Stimulated activated CD8-positive, alpha-beta memory T cell treated with anti-CD3 and anti-CD28 coated beads, Interleukin-2, amount 100 ng/mL, for 1 hour (primary cell): ENCODE measurements around the gene HPSE2.

Source experiments
- DNase-seq, 2 donors: peaks; one replicate each; pipeline ENCODE4 v3.0.0-alpha.2; 2020; ENCODE audit warnings: low read depth in 2 of 2

Gene HPSE2

GRCh38 chr10:98833542-98833941 lies 402.1 kb downstream of the HPSE2 start:
- no peak for DNase-seq

GRCh38 chr10:98832738-98833137 lies 402.9 kb downstream of the HPSE2 start:
- no peak for DNase-seq

- DNase-seq = no peak
Observed at GRCh38 chr10:98832196-98832595, 403.5 kb downstream of the HPSE2 start.

- DNase-seq = no peak
Observed at GRCh38 chr10:98831391-98831790, 404.3 kb downstream of the HPSE2 start.

- no peak for DNase-seq
Observed at GRCh38 chr10:98825741-98826140, 409.9 kb downstream of the HPSE2 start.

- no peak for DNase-seq
Observed at GRCh38 chr10:98817396-98817795, 418.3 kb downstream of the HPSE2 start.

GRCh38 chr10:98815039-98815885 lies 420.4 kb downstream of the HPSE2 start:
- no peak for DNase-seq

- DNase-seq = no peak
Observed at GRCh38 chr10:98814470-98814869, 421.2 kb downstream of the HPSE2 start.

GRCh38 chr10:98808282-98808892 lies 427.3 kb downstream of the HPSE2 start:
- no peak for DNase-seq

- DNase-seq = no peak
Observed at GRCh38 chr10:98800263-98800662, 435.4 kb downstream of the HPSE2 start.

GRCh38 chr10:98795467-98795866 lies 440.2 kb downstream of the HPSE2 start:
- DNase-seq = no peak

- DNase-seq = no peak
Observed at GRCh38 chr10:98790817-98791216, 444.8 kb downstream of the HPSE2 start.

GRCh38 chr10:98778277-98778759 lies 457.3 kb downstream of the HPSE2 start:
- DNase-seq = no peak

- no peak for DNase-seq
Observed at GRCh38 chr10:98758463-98758862, 477.2 kb downstream of the HPSE2 start.

- no peak for DNase-seq
Observed at GRCh38 chr10:98748298-98748697, 487.4 kb downstream of the HPSE2 start.

- DNase-seq = no peak
Observed at GRCh38 chr10:98745645-98746044, 490.0 kb downstream of the HPSE2 start.

- no peak for DNase-seq
Observed at GRCh38 chr10:98720551-98720950, 515.1 kb downstream of the HPSE2 start.

- DNase-seq = no peak
Observed at GRCh38 chr10:98713586-98713985, 522.1 kb downstream of the HPSE2 start.

- no peak for DNase-seq
Observed at GRCh38 chr10:98696516-98696915, 539.1 kb downstream of the HPSE2 start.

- no peak for DNase-seq
Observed at GRCh38 chr10:98694883-98695282, 540.8 kb downstream of the HPSE2 start.

- no peak for DNase-seq
Observed at GRCh38 chr10:98694014-98694413, 541.6 kb downstream of the HPSE2 start.

- no peak for DNase-seq
Observed at GRCh38 chr10:98687685-98688084, 548.0 kb downstream of the HPSE2 start.
